SJSA1 (cell line): ENCODE data around the gene TNS1. TPM values are rescaled to one million over a fixed set of nuclear protein-coding genes. Genes with fewer than 3 reads are reported as not detected.
"Not testable (repeated sequence)": the region's sequence is repeated elsewhere in the genome, so short reads cannot be mapped to it uniquely, and the experiment has no call there.

ENCODE experiments used
- DNase-seq, 2 experiments: peaks; one replicate each; pipeline ENCODE4 v3.0.0-alpha.2; 2015 to 2020; ENCODE audit warnings: low spot score in 2 of 2, low read depth in 1 of 2
- H3K27ac ChIP-seq: fragments of 250-450 bp; sonication (Bioruptor Pico); 2 replicates; pipeline ENCODE4 v1.5.1; 2020; ENCODE audit warnings: mild to moderate bottlenecking, moderate library complexity
- H3K27me3 ChIP-seq: fragments of 250-450 bp; sonication (Bioruptor Pico); replicated peaks from 2 replicates; pipeline ENCODE4 v1.5.1; 2020; ENCODE audit warnings: mild to moderate bottlenecking, moderate library complexity
- H3K36me3 ChIP-seq: fragments of 250-450 bp; sonication (Bioruptor Pico); 2 replicates; pipeline ENCODE4 v1.5.1; 2020; ENCODE audit warnings: mild to moderate bottlenecking
- H3K4me1 ChIP-seq: fragments of 250-450 bp; sonication (Bioruptor Pico); replicated peaks from 2 replicates; pipeline ENCODE4 v1.6.1; 2021; ENCODE audit warnings: mild to moderate bottlenecking
- H3K4me3 ChIP-seq: fragments of 250-450 bp; sonication (Bioruptor Pico); 2 replicates; pipeline ENCODE4 v1.5.1; 2020; ENCODE audit warnings: mild to moderate bottlenecking
- H3K9me3 ChIP-seq: fragments of 250-450 bp; sonication (Bioruptor Pico); replicated peaks from 2 replicates; pipeline ENCODE4 v1.5.1; 2020; ENCODE audit warnings: mild to moderate bottlenecking
- total RNA-seq: library from RNA; depleted of rRNA; stranded (reverse); fragments of >200 nt; shearing (Covaris generic); gene quantifications from 2 replicates; pipeline ENCODE4 v1.2.3, GENCODE V29; 2014

The TNS1 gene
- total RNA-seq, 1 experiment from 2014 or later: 9.8 TPM

DNA sequence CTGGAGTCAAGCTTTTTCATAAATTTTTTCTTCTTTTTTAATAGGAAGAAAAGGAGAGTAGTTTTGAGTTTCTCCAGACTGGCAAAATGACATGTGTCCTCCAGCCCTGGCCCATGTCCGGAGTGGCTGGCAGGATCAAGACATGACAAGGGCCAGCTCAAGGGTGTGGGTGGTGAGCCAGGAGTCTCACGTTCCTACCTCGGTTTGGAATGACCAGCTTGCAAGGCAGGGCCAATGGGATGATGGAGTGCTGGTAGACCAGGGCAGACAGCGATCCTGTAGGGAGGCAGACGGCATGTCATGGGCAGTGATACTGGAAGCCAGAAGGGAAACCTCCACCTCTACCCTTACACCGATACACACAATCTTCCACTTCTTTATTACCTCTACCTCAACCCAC lies 190.6 kb downstream of the TNS1 start:
- Histone ChIP-seq H3K4me3 (no peak overlapping the region), H3K36me3 (peaks cover 29% of the 10 kb centered on the region), H3K9me3 (no peaks in the 10 kb centered on the region), H3K27ac (no peak overlapping the region), H3K4me1 (no peaks in the 10 kb centered on the region), H3K27me3 (no peaks in the 10 kb centered on the region)
- DNase-seq: no peak

DNA sequence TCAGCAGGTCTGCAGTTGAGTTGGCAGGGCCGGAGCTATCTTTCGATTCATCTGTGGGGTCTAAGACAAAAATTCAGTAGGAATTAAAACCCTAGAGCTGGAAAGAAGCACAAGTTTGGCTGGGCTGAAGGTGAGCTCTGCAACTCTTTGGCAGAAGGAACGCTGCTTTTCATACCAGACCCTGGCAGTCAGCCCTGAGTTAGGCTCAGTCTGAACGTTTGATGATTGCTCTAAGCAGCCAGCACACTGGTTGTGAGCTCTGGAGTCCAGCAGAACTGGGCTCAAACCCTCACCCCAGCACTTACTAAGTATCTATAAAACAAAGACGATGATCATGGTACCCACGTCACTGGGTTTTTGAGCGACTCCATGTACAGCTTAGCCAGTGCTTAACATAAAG lies 192.5 kb downstream of the TNS1 start:
- Histone ChIP-seq H3K27ac (no peak overlapping the region), H3K4me1 (no peaks in the 10 kb centered on the region), H3K27me3 (no peaks in the 10 kb centered on the region), H3K4me3 (no peak overlapping the region), H3K36me3 (peaks cover 23% of the 10 kb centered on the region), H3K9me3 (no peaks in the 10 kb centered on the region)
- no peak for DNase-seq

DNA sequence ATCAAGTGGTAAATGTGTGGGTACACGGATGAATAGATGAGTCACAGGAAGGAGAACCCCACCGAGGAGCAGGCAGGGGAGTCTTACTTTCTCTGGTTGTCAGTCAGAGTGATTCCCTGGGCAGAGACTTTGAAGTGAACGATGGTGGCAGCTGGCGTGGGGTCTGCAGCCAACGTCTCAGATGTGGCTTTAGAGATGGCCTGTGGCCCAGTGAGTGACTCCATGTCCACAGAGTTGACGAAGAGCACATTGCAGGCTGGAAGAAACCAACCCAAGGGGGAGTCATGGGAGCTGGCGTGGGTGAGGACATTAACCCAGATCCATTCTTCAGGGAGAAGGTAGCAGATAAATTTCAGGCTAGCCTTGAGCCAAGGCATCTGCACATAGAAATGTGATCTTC lies 193.1 kb downstream of the TNS1 start:
- Histone ChIP-seq H3K4me3 (no peak overlapping the region), H3K9me3 (no peaks in the 10 kb centered on the region), H3K27ac (no peak overlapping the region), H3K36me3 (peaks cover 23% of the 10 kb centered on the region), H3K27me3 (no peaks in the 10 kb centered on the region), H3K4me1 (no peaks in the 10 kb centered on the region)
- no peak for DNase-seq

DNA sequence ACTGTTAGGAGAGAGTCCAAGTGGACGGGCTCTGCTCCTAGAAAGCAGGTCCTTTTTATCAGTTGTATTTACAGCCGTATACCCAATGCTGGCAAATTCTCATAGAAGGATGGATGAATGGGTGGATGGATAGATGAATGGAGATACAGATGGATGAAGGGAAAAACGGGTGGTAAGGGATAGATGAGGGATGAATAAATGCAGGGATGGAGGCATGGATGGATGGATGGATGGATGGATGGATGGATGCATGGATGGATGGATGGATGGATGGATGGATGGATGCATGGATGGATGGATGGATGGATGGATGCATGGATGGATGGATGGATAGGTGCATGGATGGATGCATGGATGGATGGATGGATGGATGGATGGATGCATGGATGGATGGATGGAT lies 193.8 kb downstream of the TNS1 start:
- H3K4me1 ChIP-seq, DNase-seq, H3K27ac ChIP-seq, H3K9me3 ChIP-seq, H3K27me3 ChIP-seq, H3K4me3 ChIP-seq: not testable (repeated sequence)
- H3K36me3 ChIP-seq: peaks cover 23% of the 10 kb centered on the region

DNA sequence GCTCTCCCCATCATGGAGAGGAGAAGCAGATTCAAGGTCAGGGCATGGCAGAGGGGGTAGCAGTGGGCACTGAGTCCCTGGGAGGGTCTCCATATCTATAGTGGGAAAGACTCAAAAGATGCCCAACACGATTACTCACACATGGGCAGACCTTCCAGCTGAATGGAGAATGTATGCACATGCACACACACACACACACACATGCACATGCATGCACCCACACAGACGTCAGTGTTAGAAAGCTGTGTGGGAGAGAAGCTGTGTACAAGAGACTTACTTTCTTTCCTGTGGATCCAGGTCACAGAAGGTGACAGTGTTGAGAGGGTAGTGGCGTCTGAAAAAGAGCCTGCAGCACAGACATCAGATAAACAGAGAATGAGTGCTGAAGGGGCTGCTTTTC lies 194.5 kb downstream of the TNS1 start:
- H3K4me3 ChIP-seq: no peak overlapping the region
- H3K36me3 ChIP-seq: peaks cover 23% of the 10 kb centered on the region
- no peak overlapping the region for H3K27ac ChIP-seq
- H3K4me1 ChIP-seq: no peaks in the 10 kb centered on the region
- H3K27me3 ChIP-seq: no peaks in the 10 kb centered on the region
- no peaks in the 10 kb centered on the region for H3K9me3 ChIP-seq
- no peak for DNase-seq

DNA sequence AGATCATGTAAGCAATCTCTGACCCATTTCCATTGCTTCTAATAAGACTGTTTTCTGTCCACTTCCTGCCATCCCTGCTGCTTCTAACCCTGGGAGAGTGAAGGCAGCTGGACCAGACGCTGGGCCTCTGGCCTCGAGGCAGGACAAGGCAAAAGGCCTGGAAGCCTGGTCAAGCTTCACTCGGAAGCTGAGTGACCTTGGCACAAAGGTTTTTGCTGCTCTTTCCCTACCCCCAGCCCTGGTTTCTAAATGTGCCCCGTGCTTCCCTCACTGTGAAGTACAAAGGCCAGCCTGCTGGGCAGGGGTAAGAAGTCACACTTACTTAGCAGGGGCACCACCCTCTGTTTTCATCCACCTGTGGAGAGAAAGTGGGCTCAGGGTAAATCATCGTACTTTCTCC lies 195.0 kb downstream of the TNS1 start:
- DNase-seq: no peak
- H3K36me3 ChIP-seq: peaks cover 23% of the 10 kb centered on the region

DNA sequence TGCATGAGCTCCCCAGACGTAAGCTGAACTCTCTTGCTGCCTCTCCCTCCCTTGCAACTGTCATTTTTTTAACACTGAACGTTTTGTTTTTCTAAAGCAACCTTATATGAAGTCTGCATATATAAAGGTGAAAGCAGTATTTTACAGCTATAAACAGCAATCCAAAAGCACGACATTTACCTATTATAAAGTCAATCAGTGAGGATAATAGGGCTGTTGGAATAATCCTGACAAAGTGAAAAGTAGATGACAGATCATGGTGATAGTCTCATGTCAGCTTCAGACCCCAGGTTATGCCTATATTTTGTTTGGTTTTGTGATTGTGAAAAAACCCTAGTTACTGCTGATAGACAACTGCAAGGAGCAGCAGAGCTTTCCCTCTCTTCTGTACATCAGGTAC lies 195.8 kb downstream of the TNS1 start:
- H3K4me1 ChIP-seq: no peaks in the 10 kb centered on the region
- no peaks in the 10 kb centered on the region for H3K9me3 ChIP-seq
- DNase-seq: no peak
- H3K36me3 ChIP-seq: peaks cover 19% of the 10 kb centered on the region
- no peak overlapping the region for H3K27ac ChIP-seq
- no peaks in the 10 kb centered on the region for H3K27me3 ChIP-seq
- no peak overlapping the region for H3K4me3 ChIP-seq

More for the DNA sequence above, 195.0 kb downstream of the TNS1 start:
- Histone ChIP-seq H3K4me3 (no peak overlapping the region), H3K4me1 (no peaks in the 10 kb centered on the region), H3K27ac (no peak overlapping the region), H3K27me3 (no peaks in the 10 kb centered on the region), H3K9me3 (no peaks in the 10 kb centered on the region)

DNA sequence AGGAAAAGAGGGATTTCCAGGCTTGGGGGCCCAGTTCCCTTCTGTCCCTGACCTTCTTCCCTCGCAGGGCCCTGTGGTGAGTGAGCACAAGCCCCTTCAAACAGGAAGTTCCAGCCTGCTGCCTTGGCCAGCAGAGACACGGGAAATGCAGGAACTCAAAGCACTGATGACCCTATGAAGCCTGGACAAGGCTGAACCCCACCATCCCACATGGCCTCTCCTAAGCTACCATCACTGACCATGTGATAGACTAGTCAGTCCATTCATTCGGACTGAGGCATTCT lies 196.4 kb downstream of the TNS1 start:
- no peaks in the 10 kb centered on the region for H3K9me3 ChIP-seq
- H3K27me3 ChIP-seq: no peaks in the 10 kb centered on the region
- H3K27ac ChIP-seq: no peak overlapping the region
- H3K4me1 ChIP-seq: no peaks in the 10 kb centered on the region
- no peak overlapping the region for H3K4me3 ChIP-seq
- no peak for DNase-seq
- peaks cover 14% of the 10 kb centered on the region for H3K36me3 ChIP-seq

DNA sequence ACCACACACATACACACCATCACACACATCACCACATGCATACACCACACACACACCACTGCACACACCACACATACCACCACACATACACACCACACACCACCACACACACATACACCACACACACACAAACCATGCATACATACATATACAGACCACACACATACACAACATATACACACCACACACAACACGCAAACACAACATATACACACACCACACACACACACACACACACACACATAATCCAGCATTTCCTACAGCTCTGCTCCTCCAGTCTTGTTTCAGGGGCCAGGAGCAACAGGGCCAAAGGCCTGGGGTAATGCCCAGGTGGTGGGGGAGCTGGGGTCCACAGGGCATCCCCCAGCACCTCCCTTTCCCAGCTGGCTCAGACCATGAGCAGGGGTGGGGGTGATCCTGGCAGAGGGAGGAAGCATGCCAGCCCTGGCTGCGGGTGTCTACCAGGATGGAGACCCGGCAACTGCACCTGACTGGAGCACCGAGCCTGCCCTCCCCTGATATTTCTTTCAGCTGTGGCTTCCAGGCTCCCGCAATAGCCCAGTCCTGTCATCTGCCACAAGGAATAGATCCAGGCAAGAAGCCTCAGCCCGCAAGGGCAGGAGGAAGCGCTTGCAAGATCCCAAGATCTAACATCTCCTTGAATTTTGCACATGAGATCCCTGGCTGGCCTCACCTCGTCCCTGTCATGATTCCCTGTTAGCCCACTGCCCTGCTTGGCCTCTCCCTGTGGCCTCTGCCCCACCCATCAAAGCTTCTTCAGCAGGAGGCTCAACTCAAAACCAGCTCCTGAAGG lies 196.9 kb downstream of the TNS1 start:
- no peak overlapping the region for H3K4me3 ChIP-seq
- H3K27me3 ChIP-seq: no peaks in the 10 kb centered on the region
- DNase-seq: no peak
- no peaks in the 10 kb centered on the region for H3K4me1 ChIP-seq
- H3K36me3 ChIP-seq: peaks cover 14% of the 10 kb centered on the region
- no peaks in the 10 kb centered on the region for H3K9me3 ChIP-seq
- H3K27ac ChIP-seq: no peak overlapping the region

DNA sequence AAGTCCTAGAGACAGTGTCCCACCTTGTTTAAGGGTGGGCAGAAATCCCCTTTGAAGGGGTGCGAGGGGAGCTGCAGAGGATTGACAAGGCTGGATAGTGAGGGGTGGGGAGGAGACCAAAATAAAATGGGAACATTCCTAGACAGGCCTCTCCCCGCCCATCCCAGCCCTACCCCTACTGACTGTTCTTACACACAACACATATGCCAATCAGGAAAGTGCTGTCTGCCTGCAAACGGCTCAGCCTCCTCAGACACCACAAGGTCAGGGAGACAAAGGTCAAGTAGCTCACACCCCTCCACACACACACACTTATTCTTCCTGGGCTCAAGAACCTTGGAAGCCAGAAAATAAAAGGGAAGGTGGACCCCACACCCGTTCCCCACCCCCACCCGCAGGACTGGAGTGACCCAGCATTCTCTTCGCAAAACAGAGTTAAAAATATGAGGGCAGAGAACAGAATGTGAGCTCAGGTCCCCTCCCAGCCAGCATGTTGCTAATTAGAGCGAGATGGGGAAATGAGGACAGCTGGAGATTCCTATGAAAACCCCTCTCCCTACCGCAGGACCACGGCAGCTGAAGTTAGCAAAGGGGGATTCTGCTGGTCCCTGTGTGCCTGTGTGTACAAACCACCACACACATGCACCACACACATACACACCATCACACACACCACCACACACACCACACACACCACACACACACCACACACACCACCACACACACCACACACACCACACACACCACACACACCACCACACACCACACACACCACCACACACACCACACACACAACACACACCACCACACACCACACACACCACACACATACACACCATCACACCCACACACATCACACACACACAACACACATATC lies 197.8 kb downstream of the TNS1 start:
- no peak overlapping the region for H3K4me3 ChIP-seq
- no peaks in the 10 kb centered on the region for H3K4me1 ChIP-seq
- no peak for DNase-seq
- peaks cover 9% of the 10 kb centered on the region for H3K36me3 ChIP-seq
- no peaks in the 10 kb centered on the region for H3K27me3 ChIP-seq
- no peaks in the 10 kb centered on the region for H3K9me3 ChIP-seq
- H3K27ac ChIP-seq: no peak overlapping the region

DNA sequence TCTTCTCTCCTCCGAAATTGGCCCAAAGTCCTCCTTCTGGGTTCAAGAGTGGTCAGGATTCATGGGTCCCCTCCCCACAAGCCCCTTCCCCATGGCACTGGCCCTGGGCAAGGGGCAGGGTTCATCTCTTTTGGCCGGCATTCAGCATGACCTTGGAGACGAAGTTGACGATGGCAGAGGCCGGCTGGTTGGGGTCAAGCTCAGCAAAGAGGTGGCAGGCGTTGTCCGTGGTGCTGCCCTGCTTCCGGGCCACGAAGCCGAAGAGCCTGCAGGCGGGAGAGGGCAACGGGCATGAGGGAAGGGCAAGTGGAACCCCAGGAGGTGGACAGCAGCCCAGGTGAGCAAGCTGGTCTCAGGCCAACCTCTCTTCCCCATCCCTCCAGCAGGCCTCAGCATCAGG lies 198.5 kb downstream of the TNS1 start:
- H3K4me1 ChIP-seq: no peaks in the 10 kb centered on the region
- peaks cover 6% of the 10 kb centered on the region for H3K36me3 ChIP-seq
- no peaks in the 10 kb centered on the region for H3K27me3 ChIP-seq
- no peaks in the 10 kb centered on the region for H3K9me3 ChIP-seq
- no peak overlapping the region for H3K27ac ChIP-seq
- DNase-seq: no peak
- H3K4me3 ChIP-seq: no peak overlapping the region

DNA sequence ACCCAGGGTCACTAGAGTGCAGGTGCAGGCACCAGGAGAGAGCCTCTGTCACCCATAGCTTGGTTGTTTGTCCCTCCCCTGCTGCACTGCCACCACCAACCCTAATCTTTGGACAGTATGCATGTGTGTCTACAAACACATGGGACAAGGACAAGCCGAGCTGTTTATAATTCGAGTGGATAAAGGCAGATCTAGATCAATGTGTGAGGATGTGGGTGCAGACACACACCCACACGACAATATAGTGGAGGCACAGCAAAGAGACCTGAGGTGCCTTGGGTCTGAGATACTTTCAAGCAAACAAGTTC lies 199.2 kb downstream of the TNS1 start:
- Histone ChIP-seq H3K4me1 (no peaks in the 10 kb centered on the region), H3K27me3 (no peaks in the 10 kb centered on the region), H3K4me3 (no peak overlapping the region), H3K9me3 (no peaks in the 10 kb centered on the region), H3K36me3 (peaks cover 3% of the 10 kb centered on the region), H3K27ac (no peak overlapping the region)
- no peak for DNase-seq

DNA sequence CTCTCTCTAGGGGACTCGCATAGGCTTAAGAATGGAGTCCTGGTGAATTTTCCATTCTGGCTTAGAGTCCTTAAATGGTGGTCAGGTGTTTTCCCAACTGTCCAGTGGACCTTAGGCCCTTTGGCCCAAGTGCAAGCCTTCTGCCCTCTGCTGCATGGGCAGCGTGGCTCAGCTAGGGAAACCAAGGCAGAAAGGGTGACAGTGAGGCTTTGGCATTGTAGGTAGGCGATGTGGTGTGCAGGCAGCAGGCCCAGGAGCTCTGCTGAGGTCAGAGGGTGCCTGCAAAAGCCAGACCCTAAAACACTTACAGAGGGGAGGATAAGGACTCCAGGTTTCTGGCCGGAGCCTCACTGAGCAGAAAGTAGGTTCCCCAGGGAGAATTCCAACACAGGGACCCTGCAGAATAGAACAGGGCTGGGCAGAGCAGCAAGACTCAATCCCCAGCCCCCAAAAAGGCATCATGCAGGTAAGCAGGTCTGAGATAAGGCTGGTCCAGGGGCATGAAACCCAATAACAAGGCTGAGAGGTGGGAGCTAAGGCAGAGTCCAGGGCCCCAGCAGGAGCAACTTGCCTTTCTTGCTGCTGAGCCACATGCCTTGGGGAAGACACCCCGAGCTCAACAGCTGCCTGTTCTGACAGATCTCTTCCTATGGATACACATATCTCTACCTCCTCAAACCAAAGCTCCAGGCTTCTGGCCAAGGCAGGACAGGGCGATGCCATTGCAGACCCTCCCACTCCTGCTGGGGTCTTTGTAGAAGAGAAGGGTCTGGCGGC lies 199.7 kb downstream of the TNS1 start:
- H3K4me1 ChIP-seq: no peaks in the 10 kb centered on the region
- H3K4me3 ChIP-seq: no peak overlapping the region
- H3K36me3 ChIP-seq: no peaks in the 10 kb centered on the region
- no peak overlapping the region for H3K27ac ChIP-seq
- H3K27me3 ChIP-seq: no peaks in the 10 kb centered on the region
- DNase-seq: no peak
- no peaks in the 10 kb centered on the region for H3K9me3 ChIP-seq

DNA sequence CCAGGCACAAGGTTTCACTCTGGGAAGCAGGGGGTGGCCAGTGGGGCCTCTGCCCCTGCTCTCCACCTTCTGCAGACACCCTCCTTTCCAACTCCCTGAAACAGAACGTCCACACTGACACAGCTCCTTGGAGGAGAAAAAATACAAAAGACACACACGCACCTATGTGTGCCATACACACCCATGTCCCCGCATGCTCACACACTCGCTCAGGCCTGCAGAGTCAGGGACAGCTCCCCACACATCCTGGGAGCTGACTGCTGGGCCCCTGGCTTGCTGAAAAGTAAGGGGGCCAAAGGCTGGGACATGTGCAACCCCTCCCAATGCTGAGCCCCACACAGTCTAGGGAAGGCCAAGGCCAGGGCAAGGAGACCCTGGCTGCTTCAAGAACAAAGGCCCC lies 200.5 kb downstream of the TNS1 start:
- Histone ChIP-seq H3K4me3 (no peak overlapping the region), H3K27me3 (no peaks in the 10 kb centered on the region), H3K36me3 (no peaks in the 10 kb centered on the region), H3K9me3 (no peaks in the 10 kb centered on the region), H3K27ac (no peak overlapping the region), H3K4me1 (no peaks in the 10 kb centered on the region)
- DNase-seq: no peak
